Right atrium auricular region (tissue), 2 donors: ENCODE results near the gene CAMK2B. TPM values are rescaled to one million over a fixed set of nuclear protein-coding genes. Genes with fewer than 3 reads are reported as not detected.
A peak's percentile ranks its signal among the peaks of the same experiment; 100 is the strongest.

ENCODE experiments used
- DNase-seq: peaks from one replicate; pipeline ENCODE4 v3.0.0-alpha.2; 2019; ENCODE audit warnings: low spot score
- H3K27ac ChIP-seq, 2 donors: fragments of 200-600 bp; sonication (generic); 1 replicate in 1 of 2; 2 replicates in 1 of 2; pipeline ENCODE4 v1.5.1; 2016 to 2019
- H3K27me3 ChIP-seq, 2 donors: fragments of 200-600 bp; sonication (generic); one replicate each; pipeline versions ENCODE4 v1.5.1 to v1.6.0; 2017 to 2019
- H3K36me3 ChIP-seq: fragments of 200-600 bp; sonication (generic); one replicate; pipeline ENCODE4 v1.5.1; 2016
- H3K4me1 ChIP-seq, 2 donors: fragments of 200-600 bp; sonication (generic); one replicate each; pipeline versions ENCODE4 v1.5.1 to v1.6.0; 2017 to 2019
- H3K4me3 ChIP-seq, 2 donors: fragments of 200-600 bp; sonication (generic); 1 replicate in 1 of 2; 2 replicates in 1 of 2; pipeline ENCODE4 v1.5.1; 2017 to 2019; ENCODE audit warnings: mild to moderate bottlenecking in 1 of 2, moderate library complexity in 1 of 2
- H3K9me3 ChIP-seq, 2 donors: fragments of 200-600 bp; sonication (generic); one replicate each; pipeline ENCODE4 v1.5.1; 2019
- CTCF ChIP-seq, 2 donors: fragments of 200-600 bp; sonication (generic); IDR thresholded peaks; one replicate each; pipeline ENCODE4 v1.5.1; 2019; ENCODE audit warnings: antibody characterized with exemption in 2 of 2
- total RNA-seq, 2 donors: library from RNA; depleted of rRNA; stranded (reverse); fragments of >200 nt; gene quantifications; one replicate each; pipeline ENCODE4 v1.1.0, GENCODE V29; 2016

Gene CAMK2B
- total RNA-seq, 2 donors from 2014 or later, result 79.9 to 84.7 TPM

DNA sequence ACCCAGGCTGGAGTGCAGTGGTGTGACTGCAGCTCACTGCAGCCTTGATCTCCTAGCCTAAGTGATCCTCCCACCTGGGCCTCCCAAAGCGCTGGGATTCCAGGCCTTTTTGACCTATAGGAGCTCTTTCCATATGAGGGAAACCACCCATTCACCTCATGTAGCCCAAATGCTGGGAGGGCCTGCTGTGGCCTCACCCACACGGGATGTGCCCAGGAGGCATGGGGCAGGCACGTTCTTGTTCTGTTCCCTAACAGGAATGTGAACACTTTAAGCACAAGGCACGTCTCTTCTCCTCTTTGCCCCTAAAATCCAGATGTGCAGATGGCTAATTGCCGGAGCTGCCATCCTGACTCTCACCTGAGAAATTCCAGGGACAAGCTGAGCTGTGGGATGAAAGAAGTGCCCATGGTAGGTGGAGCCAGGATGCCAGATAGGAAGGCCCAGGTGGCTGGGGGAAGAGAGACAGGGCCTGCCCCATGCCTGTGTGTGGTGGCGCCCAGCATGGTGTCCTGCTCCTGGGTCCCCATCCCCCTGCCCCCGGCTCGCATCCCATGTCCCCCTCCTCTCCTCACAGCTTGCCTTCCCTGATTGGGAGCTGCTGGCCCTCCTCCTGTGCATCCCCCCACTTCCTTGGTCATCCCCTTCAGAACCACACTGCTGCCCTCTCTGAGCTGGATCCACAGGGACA lies 17.3 kb downstream of the CAMK2B start:
- H3K27ac ChIP-seq, result peak overlapping the region; percentile 91 to 97
- TF ChIP-seq CTCF (IDR thresholded peaks at IDR 0.05), result no peak
- DNase-seq, result peak; percentile 51
- peaks cover 0 to 49% of the 10 kb centered on the region in 2 donors for H3K4me1 ChIP-seq
- no peak overlapping the region for H3K4me3 ChIP-seq
- no peaks in the 10 kb centered on the region for H3K27me3 ChIP-seq
- H3K9me3 ChIP-seq, result no peaks in the 10 kb centered on the region
- H3K36me3 ChIP-seq, result no peaks in the 10 kb centered on the region

GRCh38 chr7:44307301-44307900 lies 18.0 kb downstream of the CAMK2B start:
- peak in 1 of 2 donors; percentile 53 for TF ChIP-seq CTCF (IDR thresholded peaks at IDR 0.05)
- Histone ChIP-seq H3K9me3 (peaks cover 0 to 3% of the 10 kb centered on the region in 2 donors), H3K36me3 (no peaks in the 10 kb centered on the region), H3K4me3 (no peak overlapping the region), H3K27me3 (no peaks in the 10 kb centered on the region), H3K4me1 (peaks cover 0 to 43% of the 10 kb centered on the region in 2 donors), H3K27ac (peak overlapping the region; percentile 91 to 97)
- DNase-seq, result peak; percentile 71

DNA sequence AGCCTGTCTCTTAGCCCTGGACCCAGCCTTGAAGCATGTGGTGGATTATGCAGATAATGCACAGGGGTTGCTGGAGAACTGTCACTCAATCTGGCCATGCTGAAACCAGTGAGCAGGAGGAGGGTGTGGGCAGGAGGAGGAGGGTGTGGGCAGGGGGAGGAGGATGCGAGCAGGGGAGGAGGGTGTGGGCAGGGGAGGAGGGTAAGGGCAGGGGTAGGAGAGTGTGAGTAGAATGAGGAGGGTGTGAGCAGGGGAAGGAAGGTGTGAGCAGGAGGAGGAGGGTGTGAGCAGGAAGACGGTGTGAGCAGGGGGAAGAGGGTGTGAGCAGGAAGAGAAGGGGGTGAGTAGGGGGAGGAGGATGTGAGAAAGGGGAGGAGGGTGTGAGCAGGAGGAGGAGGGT lies 18.8 kb downstream of the CAMK2B start:
- Histone ChIP-seq H3K4me3 (no peak overlapping the region), H3K27ac (peak overlapping the region; percentile 80 to 91), H3K27me3 (no peaks in the 10 kb centered on the region), H3K9me3 (peaks cover 0 to 11% of the 10 kb centered on the region in 2 donors), H3K36me3 (no peaks in the 10 kb centered on the region), H3K4me1 (peaks cover 0 to 35% of the 10 kb centered on the region in 2 donors)
- TF ChIP-seq CTCF (IDR thresholded peaks at IDR 0.05), result no peak
- DNase-seq, result no peak

DNA sequence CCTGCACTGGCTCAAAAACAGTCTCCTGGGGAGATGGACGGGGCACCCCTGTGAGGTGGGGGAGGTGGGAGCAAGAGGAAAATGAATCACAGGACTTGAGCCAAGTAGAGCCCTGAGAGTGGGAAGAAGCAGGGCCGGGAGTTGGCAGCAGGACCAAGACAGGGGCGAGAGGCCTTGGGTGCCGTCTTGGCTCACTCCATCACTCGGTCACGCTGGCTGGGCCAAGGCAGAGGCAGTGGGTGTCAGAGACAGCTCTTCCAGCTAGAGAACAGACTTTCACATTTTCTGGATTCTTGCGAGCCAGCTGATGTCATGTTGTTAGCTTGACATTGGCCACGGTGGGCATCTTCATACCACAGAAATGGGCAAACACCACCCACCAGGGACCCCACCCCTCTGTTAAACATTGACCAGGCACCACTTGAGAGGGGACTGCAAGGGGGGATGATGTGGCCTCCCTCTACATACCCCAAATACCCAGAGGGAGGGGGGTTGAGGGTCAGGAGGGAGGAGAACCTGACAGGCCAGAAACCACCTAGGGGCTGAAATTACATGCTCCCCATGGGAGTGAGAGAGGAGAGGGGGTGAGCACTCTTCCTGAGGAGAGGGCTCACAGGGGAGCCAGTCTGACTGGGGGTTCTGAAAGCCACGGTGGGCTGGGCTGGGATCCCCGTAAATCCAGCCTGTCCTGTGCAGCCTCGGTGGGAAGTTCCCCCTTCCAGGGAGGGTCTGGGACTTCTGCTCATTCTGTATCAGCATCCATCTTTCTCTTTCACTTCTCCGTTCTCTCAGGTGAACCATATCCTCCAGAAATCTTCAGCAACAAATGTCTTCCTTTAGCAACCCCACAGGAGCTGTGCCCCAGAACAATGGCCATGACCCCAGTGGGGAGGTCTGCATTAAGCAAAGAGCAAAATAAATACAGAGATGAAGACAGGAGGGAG lies 19.6 kb downstream of the CAMK2B start:
- Histone ChIP-seq H3K27me3 (no peaks in the 10 kb centered on the region), H3K4me1 (peaks cover 0 to 33% of the 10 kb centered on the region in 2 donors), H3K27ac (peak overlapping the region; percentile 80 to 91), H3K36me3 (no peaks in the 10 kb centered on the region), H3K9me3 (peaks cover 0 to 12% of the 10 kb centered on the region in 2 donors), H3K4me3 (no peak overlapping the region)
- TF ChIP-seq CTCF (IDR thresholded peaks at IDR 0.05), result no peak
- DNase-seq, result no peak

- Histone ChIP-seq H3K4me3 (no peak overlapping the region), H3K27ac (peak overlapping the region; percentile 84 to 91), H3K27me3 (no peaks in the 10 kb centered on the region), H3K36me3 (no peaks in the 10 kb centered on the region), H3K9me3 (no peaks in the 10 kb centered on the region), H3K4me1 (peaks cover 0 to 56% of the 10 kb centered on the region in 2 donors)
- TF ChIP-seq CTCF (IDR thresholded peaks at IDR 0.05), result no peak
- DNase-seq, result peak; percentile 44
These were observed 30.9 kb downstream of the CAMK2B start for GRCh38 chr7:44294325-44295069.
